LNCaP clone FGC (cell line): ENCODE results near the gene LDLRAD3.
"Not testable (repeated sequence)": the region's sequence is repeated elsewhere in the genome, so short reads cannot be mapped to it uniquely, and the experiment has no call there.

Experiments
- DNase-seq: peaks from one replicate; pipeline ENCODE4 v3.0.0-alpha.2; 2011; ENCODE audit warnings: low read depth
- H3K4me3 ChIP-seq: 2 replicates; pipeline ENCODE4 v1.5.1; 2011; ENCODE audit warnings: mild to moderate bottlenecking, low read depth, low read length, control low read depth
- TF ChIP-seq, protein P1 (sequence below): IDR thresholded peaks from 2 replicates; pipeline ENCODE4 v1.5.1; 2012; ENCODE audit warnings: mild to moderate bottlenecking; ENCODE audit not compliant: control insufficient read depth, insufficient read depth; ENCODE audit errors: extremely low read depth

Gene LDLRAD3

DNA sequence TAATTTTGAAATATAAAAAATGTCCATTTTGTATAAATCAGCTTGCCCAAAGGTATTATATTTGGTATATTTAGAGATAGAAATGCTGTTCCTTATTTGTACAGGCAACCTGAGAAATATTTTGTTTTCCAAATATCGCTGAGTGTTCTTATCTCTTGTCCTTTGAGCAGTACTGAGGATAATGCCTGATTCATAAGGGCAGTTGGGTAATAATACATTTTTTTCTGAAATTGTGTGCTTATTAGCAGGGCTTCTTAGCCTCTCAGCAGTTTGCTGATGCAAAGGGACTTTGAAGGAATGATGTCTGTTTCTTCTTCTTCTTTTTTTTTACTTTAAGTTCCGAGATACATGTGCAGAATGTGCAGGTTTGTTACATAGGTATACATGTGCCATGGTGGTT, 69.1 kb downstream of the LDLRAD3 start:
- DNase-seq: no peak
- TF ChIP-seq, protein P1, sequence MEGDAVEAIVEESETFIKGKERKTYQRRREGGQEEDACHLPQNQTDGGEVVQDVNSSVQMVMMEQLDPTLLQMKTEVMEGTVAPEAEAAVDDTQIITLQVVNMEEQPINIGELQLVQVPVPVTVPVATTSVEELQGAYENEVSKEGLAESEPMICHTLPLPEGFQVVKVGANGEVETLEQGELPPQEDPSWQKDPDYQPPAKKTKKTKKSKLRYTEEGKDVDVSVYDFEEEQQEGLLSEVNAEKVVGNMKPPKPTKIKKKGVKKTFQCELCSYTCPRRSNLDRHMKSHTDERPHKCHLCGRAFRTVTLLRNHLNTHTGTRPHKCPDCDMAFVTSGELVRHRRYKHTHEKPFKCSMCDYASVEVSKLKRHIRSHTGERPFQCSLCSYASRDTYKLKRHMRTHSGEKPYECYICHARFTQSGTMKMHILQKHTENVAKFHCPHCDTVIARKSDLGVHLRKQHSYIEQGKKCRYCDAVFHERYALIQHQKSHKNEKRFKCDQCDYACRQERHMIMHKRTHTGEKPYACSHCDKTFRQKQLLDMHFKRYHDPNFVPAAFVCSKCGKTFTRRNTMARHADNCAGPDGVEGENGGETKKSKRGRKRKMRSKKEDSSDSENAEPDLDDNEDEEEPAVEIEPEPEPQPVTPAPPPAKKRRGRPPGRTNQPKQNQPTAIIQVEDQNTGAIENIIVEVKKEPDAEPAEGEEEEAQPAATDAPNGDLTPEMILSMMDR: no peak
- H3K4me3 ChIP-seq: no peak overlapping the region

DNA sequence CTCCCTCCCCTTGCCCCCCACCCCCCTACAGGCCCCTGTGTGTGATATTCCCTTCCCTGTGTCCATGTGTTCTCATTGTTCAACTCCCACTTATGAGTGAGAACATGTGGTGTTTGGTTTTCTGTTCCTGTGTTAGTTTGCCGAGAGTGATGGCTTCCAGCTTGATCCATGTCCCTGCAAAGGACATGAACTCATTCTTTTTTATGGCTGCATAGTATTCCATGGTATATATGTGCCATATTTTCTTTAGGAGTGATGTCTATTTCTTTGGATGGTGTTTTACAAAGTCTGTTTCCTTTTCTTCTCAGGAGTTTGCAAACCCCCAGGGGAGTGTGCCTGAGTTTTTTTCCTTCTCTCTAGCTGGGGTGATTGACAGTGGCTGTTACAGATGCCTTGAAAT, 69.6 kb downstream of the LDLRAD3 start:
- H3K4me3 ChIP-seq, DNase-seq: not testable (repeated sequence)

DNA sequence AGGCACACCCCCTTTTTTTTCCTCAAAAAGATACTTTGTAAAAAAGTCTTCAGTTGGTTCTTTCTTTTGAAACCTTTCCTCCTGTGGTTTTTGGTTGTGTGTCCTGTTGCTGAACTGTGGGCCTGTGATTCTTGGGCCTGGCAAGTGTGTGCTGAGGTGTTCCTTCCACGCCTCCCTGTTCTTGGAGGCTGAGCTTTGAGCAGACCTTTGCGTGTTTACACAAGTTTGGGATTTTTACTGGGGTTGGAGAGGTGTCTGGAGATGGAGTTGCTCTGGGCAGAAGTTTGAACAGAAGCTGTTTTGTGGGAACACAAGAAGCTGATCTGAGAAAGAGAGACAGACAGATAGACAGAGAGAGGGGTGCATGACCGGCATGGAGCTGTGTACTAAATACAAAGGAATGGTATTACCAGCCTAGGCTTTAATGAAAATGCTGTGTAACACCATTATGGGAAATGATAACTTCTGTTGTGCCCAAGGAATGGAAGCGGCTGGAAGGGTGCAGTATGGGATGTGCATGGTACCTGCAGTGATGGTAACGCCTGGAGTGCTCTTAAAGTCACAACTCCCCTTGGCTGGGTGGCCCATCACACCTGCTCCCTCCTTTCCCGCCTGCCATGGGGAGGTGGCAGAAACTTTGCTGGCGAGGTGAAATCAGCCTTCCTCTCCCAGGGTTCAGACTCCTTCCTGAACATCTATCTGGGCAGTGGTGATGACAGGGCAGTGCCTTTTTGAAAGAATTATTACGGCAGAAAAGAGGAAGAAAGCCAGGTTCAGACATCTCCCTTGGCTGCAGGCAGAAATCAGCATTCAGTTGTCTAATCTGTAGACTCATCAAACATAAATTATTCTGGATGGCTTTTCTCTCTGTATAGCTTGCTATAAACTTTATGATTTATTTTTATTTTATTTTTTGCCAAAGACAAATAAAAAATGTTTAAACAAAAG, 70.4 kb downstream of the LDLRAD3 start:
- no peak overlapping the region for H3K4me3 ChIP-seq
- TF ChIP-seq, protein P1: no peak
- no peak for DNase-seq

DNA sequence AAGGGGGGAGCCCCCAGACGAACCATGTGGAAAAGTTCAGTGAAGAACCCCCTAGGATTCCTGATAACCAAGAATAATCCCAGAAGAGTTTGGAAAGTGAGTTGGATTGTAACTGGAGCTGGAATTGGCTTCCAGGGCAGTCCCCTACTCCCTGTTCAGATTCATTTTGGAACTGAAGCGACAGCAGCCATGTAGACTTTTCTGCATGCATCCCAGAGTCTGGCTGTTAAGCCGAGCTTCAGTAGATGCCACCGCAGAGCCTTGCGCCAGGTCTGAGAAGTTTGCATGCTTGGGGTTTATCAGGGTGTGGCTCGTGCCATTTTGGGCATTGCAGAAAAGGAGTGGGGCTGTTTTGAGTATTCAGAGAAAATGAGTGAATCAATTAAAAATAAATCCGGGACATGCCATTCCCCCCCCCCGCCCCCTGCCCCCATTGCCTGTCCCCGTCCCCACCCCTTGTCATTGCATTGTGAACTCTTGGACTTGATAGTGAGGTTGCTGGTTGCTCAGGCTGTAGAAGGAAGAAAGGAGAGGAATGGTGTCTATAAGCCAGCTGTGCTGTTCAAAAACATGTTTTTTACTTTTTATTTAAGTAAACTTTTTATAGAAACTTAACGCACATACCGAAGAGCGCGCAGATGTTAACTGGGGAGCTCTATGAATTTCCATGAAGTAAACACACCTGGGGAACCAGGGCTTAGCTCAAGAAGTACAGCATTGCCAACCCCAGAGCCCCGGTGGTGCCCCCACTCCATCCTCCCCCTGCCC, 71.2 kb downstream of the LDLRAD3 start:
- H3K4me3 ChIP-seq: no peak overlapping the region
- no peak for DNase-seq
- TF ChIP-seq, protein P1: no peak

DNA sequence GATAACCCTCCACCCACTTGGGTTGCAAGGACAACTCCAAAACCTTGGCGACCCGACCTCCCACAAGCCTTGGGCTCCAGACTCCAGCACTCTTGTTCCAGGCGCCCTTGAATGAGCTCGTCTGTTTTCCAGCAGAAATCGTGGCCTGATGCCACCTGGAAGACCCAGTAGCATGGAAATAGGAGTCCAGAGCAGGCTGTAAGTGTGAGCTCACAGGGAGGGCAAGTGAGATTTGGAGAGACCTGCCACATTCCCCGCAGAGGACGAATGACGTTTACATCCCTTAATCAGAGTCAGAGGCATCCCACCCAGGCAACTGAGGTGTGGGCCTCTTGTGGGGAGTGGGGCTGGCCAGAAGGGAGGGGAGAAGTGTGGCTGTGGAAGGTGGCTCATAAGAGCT, 71.9 kb downstream of the LDLRAD3 start:
- no peak overlapping the region for H3K4me3 ChIP-seq
- DNase-seq: no peak
- TF ChIP-seq, protein P1: no peak

DNA sequence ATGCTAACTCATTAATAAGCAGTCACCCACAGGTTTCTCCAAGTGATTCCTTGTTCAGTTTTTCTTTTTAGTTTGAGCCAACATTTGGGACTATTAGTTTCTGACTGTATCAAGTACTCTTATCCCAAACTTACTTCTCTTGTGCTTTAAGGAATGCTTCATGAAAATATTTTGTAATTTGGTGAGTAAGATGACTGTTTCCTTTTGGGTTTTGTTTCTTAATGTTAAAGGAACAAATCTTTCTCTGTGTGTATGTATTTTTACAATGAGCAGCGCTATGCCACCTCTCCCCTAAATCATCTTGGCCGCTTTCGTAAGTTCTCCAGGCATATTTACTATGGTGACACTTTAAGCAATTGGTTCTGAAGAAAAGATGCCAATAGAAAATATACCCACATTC, 72.4 kb downstream of the LDLRAD3 start:
- TF ChIP-seq, protein P1: no peak
- H3K4me3 ChIP-seq: no peak overlapping the region

DNA sequence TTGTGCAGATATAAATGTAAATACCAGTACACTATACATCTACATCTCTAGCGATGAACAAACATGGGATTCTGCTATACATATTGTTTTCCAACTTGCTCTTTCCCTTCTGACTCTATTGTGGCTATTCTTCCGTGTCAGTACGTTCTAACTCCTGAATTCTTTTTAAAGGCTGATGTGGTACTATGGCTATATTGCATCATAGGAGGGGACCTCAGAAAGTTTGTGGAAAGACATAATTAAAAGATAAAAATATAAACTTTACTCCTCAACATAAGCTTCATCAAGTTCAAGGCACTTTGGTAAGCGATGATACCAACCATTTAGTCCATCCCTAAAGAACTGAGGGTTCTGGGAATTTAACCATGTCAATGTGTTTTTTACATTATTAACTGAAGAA, 72.8 kb downstream of the LDLRAD3 start:
- DNase-seq: no peak
- TF ChIP-seq, protein P1: no peak
- no peak overlapping the region for H3K4me3 ChIP-seq

More for the DNA sequence above, 72.4 kb downstream of the LDLRAD3 start:
- no peak for DNase-seq
